Measurements from ENCODE around the gene HOXB3. TPM values are rescaled to one million over a fixed set of nuclear protein-coding genes. Genes with fewer than 3 reads are reported as not detected.
A peak's percentile ranks its signal among the peaks of the same experiment; 100 is the strongest.

The HOXB3 gene
- total RNA-seq, 1 experiment from 2014 or later, result 151 TPM

DNA sequence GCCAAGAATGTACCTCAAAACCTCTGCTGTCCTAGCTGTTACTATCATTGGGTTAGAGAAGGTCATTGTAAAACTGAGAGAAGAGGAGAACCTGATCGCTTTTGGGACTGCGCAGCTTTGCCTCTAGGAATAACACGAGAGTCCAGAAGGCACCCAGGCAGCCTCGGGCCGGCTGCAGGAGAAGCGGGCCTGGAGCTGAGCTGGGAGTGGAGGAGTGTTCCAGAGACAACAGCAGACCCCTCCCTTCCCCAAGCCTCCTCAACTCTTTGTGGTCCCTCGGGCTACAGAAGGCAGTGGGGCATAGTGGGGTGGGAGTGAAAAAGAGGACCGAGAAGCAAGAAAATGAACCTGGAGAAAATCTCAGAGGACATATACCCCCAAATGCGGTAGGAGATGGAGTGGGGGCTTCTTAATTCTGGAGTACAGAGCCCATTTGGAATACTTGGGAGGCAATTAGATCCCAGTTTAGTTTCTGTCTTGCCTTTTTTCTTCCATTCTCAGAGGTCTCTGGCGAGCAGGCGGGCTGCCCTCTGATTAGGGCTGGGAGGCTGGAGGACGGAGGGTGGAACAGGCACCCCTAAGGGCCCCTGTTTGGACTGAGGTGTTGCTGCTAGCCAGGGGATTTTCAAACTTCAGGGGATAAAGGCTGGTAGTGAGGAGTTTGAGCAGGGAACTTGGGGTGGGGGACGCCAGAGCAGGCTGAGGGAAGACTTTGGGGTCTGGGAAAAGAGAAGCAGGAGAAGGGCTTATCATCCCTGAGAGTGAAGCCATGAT, 31.8 kb downstream of the HOXB3 start:
- Mint-ChIP-seq H3K36me3 (ENCODE audit: insufficient read depth, unreplicated experiment) (peaks cover 89% of the 10 kb centered on the region), H3K27ac (ENCODE audit: unreplicated experiment) (peak overlapping the region; percentile 2), H3K9me3 (ENCODE audit: low read depth, unreplicated experiment) (no peaks in the 10 kb centered on the region), H3K4me3 (ENCODE audit: low read depth, unreplicated experiment) (peak overlapping the region; percentile 36), H3K4me1 (ENCODE audit: low read depth, unreplicated experiment) (peaks cover 93% of the 10 kb centered on the region), H3K27me3 (ENCODE audit: unreplicated experiment) (no peaks in the 10 kb centered on the region)
- CTCF ChIA-PET, result interaction anchor here (1.1 to 1.5 kb wide), 2 partner anchors 12 to 36 kb away, joined by 3 to 4 read pairs; no protein-coding TSS in a partner anchor
- TF ChIP-seq CTCF (IDR thresholded peaks at IDR 0.05; ENCODE audit: unreplicated experiment), result no peak
- BruUV-seq (replicated peaks), result no TSS peak
- intact Hi-C loops (cut with micrococcal nuclease; ENCODE audit: unreplicated experiment), result no loop called here
- no peak for DNase-seq

GRCh38 chr17:48556576-48557401, 33.3 kb downstream of the HOXB3 start:
- TF ChIP-seq CTCF (IDR thresholded peaks at IDR 0.05; ENCODE audit: unreplicated experiment), result no peak
- H3K4me1 Mint-ChIP-seq (ENCODE audit: low read depth, unreplicated experiment), result peaks cover 78% of the 10 kb centered on the region
- CTCF ChIA-PET, result interaction anchor here (0.6 to 1.5 kb wide), 8 partner anchors 10 to 56 kb away, joined by 3 to 5 read pairs (median 3); partner anchors contain the start of gene HOXB6
- H3K27ac Mint-ChIP-seq (ENCODE audit: unreplicated experiment), result peak overlapping the region; percentile 47
- peaks cover 87% of the 10 kb centered on the region for H3K36me3 Mint-ChIP-seq (ENCODE audit: insufficient read depth, unreplicated experiment)
- BruUV-seq (replicated peaks), result no TSS peak
- intact Hi-C loops (cut with micrococcal nuclease; ENCODE audit: unreplicated experiment), result no loop called here
- peak overlapping the region; percentile 64 for H3K4me3 Mint-ChIP-seq (ENCODE audit: low read depth, unreplicated experiment)
- H3K9me3 Mint-ChIP-seq (ENCODE audit: low read depth, unreplicated experiment), result no peaks in the 10 kb centered on the region
- no peak for DNase-seq
- H3K27me3 Mint-ChIP-seq (ENCODE audit: unreplicated experiment), result no peaks in the 10 kb centered on the region

GRCh38 chr17:48556229-48556575, 33.8 kb downstream of the HOXB3 start:
- Mint-ChIP-seq H3K9me3 (ENCODE audit: low read depth, unreplicated experiment) (no peaks in the 10 kb centered on the region), H3K36me3 (ENCODE audit: insufficient read depth, unreplicated experiment) (peaks cover 87% of the 10 kb centered on the region), H3K4me1 (ENCODE audit: low read depth, unreplicated experiment) (peaks cover 73% of the 10 kb centered on the region), H3K27me3 (ENCODE audit: unreplicated experiment) (no peaks in the 10 kb centered on the region), H3K4me3 (ENCODE audit: low read depth, unreplicated experiment) (peak overlapping the region; percentile 64), H3K27ac (ENCODE audit: unreplicated experiment) (peak overlapping the region; percentile 47)
- BruUV-seq (replicated peaks), result no TSS peak
- no peak for DNase-seq
- CTCF ChIA-PET, result interaction anchor here (0.7 to 1.5 kb wide), 8 partner anchors 9 to 57 kb away, joined by 3 to 6 read pairs (median 4); no protein-coding TSS in a partner anchor
- no peak for TF ChIP-seq CTCF (IDR thresholded peaks at IDR 0.05; ENCODE audit: unreplicated experiment)
- intact Hi-C loops (cut with micrococcal nuclease; ENCODE audit: unreplicated experiment), result no loop called here

- no peaks in the 10 kb centered on the region for H3K27me3 Mint-ChIP-seq (ENCODE audit: unreplicated experiment)
- peaks cover 66% of the 10 kb centered on the region for H3K4me1 Mint-ChIP-seq (ENCODE audit: low read depth, unreplicated experiment)
- peak overlapping the region; percentile 64 for H3K4me3 Mint-ChIP-seq (ENCODE audit: low read depth, unreplicated experiment)
- DNase-seq, result no peak
- H3K9me3 Mint-ChIP-seq (ENCODE audit: low read depth, unreplicated experiment), result no peaks in the 10 kb centered on the region
- intact Hi-C loops (cut with micrococcal nuclease; ENCODE audit: unreplicated experiment), result no loop called here
- H3K27ac Mint-ChIP-seq (ENCODE audit: unreplicated experiment), result peak overlapping the region; percentile 47
- peaks cover 87% of the 10 kb centered on the region for H3K36me3 Mint-ChIP-seq (ENCODE audit: insufficient read depth, unreplicated experiment)
- no TSS peak for BruUV-seq (replicated peaks)
- CTCF ChIA-PET, result interaction anchor here (0.6 to 1.5 kb wide), 14 partner anchors 9 to 404 kb away, joined by 3 to 6 read pairs (median 3); no protein-coding TSS in a partner anchor
- TF ChIP-seq CTCF (IDR thresholded peaks at IDR 0.05; ENCODE audit: unreplicated experiment), result no peak
Measured at GRCh38 chr17:48555258-48556228, 34.5 kb downstream of the HOXB3 start.

Measured in Calu3 (cell line).